Mucosa of descending colon (tissue), 3 donors: Measurements from ENCODE around the gene CST7. TPM values are rescaled to one million over a fixed set of nuclear protein-coding genes. Genes with fewer than 3 reads are reported as not detected.

Experiments used
- ATAC-seq: fragments of 200-7000 bp; cut with Tn5 transposase; one replicate; pipeline ENCODE4 v1.9.1; 2020; ENCODE audit warnings: mild to moderate bottlenecking, moderate library complexity
- DNase-seq, 3 donors: peaks; one replicate each; pipeline ENCODE4 v3.0.0-alpha.2; 2020
- H3K36me3 ChIP-seq: fragments of 200-600 bp; one replicate; pipeline ENCODE4 v1.8.0; 2021; ENCODE audit warnings: low read depth, mild to moderate bottlenecking
- H3K4me1 ChIP-seq: fragments of 200-600 bp; one replicate; pipeline ENCODE4 v1.8.0; 2021; ENCODE audit warnings: low read depth, mild to moderate bottlenecking
- H3K4me3 ChIP-seq: fragments of 200-600 bp; one replicate; pipeline ENCODE4 v1.8.0; 2021; ENCODE audit warnings: mild to moderate bottlenecking
- H3K9me3 ChIP-seq: fragments of 200-600 bp; one replicate; pipeline ENCODE4 v1.8.0; 2021; ENCODE audit warnings: mild to moderate bottlenecking
- intact Hi-C, 2 donors: fragments of 100-400 bp; cut with DNase I in 1 of 2; cut with micrococcal nuclease in 1 of 2; formaldehyde crosslinking; loops; one replicate each; pipeline versions ENCODE4 v1.11.0 to v1.11.1; 2022; cut with DNase I, micrococcal nuclease
- total RNA-seq, 3 donors: library from RNA; stranded (reverse); fragmentation: NEBNext Ultra II Directional in 2 of 3; extraction: Animal tissue kit (Norgen Biotek cat#: 25700) in 2 of 3; gene quantifications; one replicate each; pipeline versions ENCODE4 v1.2.1 to v1.2.4, GENCODE V29; 2021 to 2023
- TF ChIP-seq, protein P1 (sequence below): fragments of 200-600 bp; IDR thresholded peaks from one replicate; pipeline ENCODE4 v1.8.0; 2022; ENCODE audit warnings: antibody characterized with exemption, mild to moderate bottlenecking
- donor health status: DM: no; HTN: no; CAD: no; lungs with moderate emphysema.
- donor health status: DM: no; HTN: no; CAD: no.
- donor health status: DM: no; HTN: yes; CAD: no.

CST7 gene
- total RNA-seq, 3 donors from 2014 or later = 1.4 to 2.3 (median 1.7) TPM

DNA sequence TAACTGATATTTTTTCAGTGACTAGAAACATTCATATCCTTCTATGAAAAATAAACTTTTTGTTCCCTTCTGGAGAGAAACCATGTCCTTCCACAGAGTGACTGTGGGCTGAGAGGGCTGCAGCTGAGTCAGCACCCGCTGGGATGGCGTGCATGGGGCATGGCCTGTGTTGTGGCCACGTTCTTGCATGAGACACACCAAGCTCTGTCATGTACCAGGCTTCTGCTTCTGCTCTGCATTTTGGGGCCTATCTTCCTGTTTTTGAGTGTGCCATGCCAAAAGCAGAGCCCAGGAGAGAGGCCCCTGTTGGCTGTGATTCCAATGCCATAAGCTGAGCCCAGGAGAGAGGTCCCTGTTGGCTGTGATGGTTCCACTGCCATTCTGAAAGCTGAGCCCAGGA is 32.7 kb downstream of the CST7 start:
- Histone ChIP-seq H3K4me1 (peaks cover 22% of the 10 kb centered on the region), H3K36me3 (no peaks in the 10 kb centered on the region), H3K9me3 (peaks cover 12% of the 10 kb centered on the region), H3K4me3 (no peak overlapping the region)
- DNase-seq = peak in 1 of 3 donors; percentile 66
- TF ChIP-seq, protein P1, sequence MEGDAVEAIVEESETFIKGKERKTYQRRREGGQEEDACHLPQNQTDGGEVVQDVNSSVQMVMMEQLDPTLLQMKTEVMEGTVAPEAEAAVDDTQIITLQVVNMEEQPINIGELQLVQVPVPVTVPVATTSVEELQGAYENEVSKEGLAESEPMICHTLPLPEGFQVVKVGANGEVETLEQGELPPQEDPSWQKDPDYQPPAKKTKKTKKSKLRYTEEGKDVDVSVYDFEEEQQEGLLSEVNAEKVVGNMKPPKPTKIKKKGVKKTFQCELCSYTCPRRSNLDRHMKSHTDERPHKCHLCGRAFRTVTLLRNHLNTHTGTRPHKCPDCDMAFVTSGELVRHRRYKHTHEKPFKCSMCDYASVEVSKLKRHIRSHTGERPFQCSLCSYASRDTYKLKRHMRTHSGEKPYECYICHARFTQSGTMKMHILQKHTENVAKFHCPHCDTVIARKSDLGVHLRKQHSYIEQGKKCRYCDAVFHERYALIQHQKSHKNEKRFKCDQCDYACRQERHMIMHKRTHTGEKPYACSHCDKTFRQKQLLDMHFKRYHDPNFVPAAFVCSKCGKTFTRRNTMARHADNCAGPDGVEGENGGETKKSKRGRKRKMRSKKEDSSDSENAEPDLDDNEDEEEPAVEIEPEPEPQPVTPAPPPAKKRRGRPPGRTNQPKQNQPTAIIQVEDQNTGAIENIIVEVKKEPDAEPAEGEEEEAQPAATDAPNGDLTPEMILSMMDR = no peak
- intact Hi-C loops = no loop called here
- peak; percentile 32 for ATAC-seq

DNA sequence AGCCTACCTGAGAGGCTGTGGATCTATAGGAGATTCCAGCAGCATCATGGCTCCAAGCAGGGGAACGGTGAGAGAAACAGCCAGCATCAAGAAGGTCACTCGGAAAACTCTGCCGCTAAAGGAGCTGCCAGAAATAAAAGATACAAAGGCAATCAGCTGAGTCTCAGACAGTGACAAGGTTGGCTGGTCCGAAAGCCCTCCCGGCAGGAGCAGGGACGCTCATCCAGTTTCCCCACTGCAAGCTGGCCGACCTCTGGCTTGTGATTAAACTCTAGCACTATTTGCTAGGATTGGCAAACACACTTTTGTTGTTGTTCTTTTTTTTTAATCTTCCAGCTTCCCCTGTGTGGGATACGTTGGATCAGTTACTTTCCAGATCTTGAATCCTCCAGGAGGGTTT is 34.8 kb downstream of the CST7 start:
- TF ChIP-seq, protein P1 = no peak
- intact Hi-C loops = no loop called here
- no peaks in the 10 kb centered on the region for H3K36me3 ChIP-seq
- peaks cover 22% of the 10 kb centered on the region for H3K4me1 ChIP-seq
- peaks cover 12% of the 10 kb centered on the region for H3K9me3 ChIP-seq
- no peak overlapping the region for H3K4me3 ChIP-seq
- ATAC-seq (no peak), DNase-seq (no peak)

DNA sequence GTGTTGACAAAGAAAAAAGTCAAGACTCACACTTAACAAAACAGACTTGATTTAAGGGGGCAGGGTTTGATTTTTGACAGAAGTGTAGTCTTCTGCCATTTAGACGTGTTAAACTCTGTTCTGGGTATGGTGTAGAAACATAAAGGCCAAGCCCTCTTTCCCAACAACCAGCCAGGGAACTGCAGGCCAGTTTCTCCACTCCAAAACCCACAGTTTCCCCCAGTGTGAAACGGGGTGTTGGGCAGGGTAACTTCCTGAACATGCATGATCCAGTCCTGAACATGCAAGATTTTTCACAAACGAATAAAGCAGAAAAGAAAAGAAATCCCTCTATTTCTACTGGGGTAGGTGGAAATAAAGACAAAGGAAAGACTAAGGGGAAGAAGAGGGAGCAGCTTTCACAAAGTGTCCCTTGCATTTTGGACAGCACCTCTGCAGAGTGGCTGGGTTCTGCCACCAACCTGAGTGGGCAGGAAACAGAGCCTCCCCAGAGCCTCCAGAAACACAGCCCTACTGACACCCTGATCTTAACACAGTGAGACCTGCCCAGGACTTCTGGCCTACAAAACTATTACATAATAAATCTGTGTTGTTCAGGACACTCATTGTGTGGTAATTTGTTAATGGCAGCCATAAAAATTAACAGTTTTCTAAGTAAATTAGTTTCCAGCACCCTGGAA is 36.0 kb downstream of the CST7 start:
- TF ChIP-seq, protein P1 = no peak
- DNase-seq = no peak
- no peaks in the 10 kb centered on the region for H3K36me3 ChIP-seq
- intact Hi-C loops = no loop called here
- peak; percentile 79 for ATAC-seq
- no peak overlapping the region for H3K4me3 ChIP-seq
- H3K4me1 ChIP-seq = peaks cover 22% of the 10 kb centered on the region
- H3K9me3 ChIP-seq = peaks cover 8% of the 10 kb centered on the region

DNA sequence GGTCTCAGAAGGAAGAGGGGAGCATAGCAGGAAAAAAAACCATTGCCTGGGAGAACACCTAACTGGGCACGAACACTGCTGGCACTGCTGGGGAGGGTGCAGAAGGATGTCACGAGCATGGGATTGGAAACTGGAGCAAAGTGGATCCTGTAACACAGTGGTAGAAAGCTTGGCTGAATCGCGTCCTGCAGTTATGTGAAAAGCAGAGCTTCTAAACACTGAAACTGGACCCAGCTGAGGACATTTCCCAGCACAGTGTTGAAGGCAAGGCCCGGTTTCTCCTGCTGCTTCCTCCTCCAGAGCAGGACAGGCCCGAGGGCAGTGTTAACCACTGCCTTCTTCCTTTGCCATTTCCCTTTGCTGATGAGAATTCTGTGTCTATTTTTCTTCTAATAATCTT is 36.7 kb downstream of the CST7 start:
- H3K9me3 ChIP-seq = peaks cover under 1% of the 10 kb centered on the region
- H3K36me3 ChIP-seq = no peaks in the 10 kb centered on the region
- TF ChIP-seq, protein P1 = no peak
- H3K4me1 ChIP-seq = peaks cover 25% of the 10 kb centered on the region
- no peak for DNase-seq
- peak; percentile 60 for ATAC-seq
- intact Hi-C loops = no loop called here
- no peak overlapping the region for H3K4me3 ChIP-seq

DNA sequence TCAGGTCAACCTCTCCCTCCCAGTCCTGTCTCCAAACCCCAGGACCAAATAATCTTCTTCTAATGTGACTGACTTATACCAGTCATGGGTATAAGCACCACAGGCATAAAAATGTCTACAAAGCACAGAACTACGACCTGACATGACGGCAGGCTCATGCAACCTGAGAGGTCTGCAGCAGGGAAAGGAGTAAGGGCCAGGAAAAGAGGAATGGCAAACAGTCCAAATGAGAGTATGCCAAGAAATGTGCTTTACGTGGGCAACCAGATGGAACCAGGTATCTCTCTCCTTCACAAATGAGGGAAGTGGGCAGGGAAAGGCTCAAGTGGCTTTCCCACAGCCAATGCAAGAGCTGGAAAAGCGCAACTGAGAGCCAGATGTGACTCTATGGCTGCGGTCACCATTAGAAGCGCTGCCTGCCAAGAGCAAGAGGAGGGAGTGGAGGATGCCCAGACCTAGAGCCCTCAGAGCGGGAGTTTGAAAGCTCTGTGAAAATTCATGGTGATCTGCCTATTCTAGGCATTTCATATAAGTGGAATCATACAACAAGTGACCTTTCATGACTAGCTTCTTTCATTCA is 37.5 kb downstream of the CST7 start:
- TF ChIP-seq, protein P1 = no peak
- DNase-seq = no peak
- Histone ChIP-seq H3K36me3 (no peaks in the 10 kb centered on the region), H3K9me3 (no peaks in the 10 kb centered on the region), H3K4me1 (peaks cover 33% of the 10 kb centered on the region), H3K4me3 (no peak overlapping the region)
- ATAC-seq = no peak
- intact Hi-C loops = no loop called here
